ENCODE results near the gene GRIN1.
"Not testable (repeated sequence)": the region's sequence is repeated elsewhere in the genome, so short reads cannot be mapped to it uniquely, and the experiment has no call there.

DNA sequence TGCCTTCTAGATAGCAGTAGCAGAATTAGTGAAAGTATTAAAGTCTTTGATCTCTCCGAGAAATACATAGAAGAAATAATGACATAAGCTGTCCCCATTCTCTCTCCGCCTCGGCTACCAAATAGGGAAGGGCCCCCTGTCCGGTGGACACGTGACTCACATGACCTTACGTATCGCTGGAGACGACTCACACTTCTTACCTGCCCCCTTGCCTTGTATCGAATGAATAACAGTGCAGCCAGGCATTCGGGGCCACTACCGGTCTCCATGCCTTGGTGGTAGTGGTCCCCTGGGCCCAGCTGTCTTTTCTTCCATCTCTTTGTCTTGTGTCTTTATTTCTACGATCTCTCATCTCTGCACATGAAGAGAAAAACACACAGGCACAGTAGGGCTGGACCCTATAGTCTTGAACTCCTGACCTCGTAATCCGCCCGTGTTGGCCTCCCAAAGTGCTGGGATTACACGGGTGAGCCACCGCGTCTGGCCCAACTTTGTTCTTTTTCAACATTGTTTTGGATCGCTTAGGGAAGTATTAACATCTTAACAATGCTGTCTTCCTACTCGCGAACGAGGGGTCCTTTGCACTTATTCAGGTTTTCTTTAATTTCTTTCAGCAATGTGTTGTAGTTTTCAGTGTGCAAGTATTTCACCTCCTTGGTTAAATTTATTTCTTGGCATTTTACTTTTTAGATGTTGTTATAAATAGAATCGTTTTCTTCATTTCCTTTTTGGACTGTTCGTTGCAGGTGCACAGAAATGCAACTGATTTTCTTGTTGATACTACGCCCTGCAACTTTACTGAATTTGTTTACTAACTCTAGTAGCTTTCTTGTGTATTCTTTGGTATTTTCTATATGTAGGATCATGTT, 16.8 kb upstream of the GRIN1 start:
- TF ChIP-seq EZH2 (IDR thresholded peaks at IDR 0.05; ENCODE audit: borderline replicate concordance, low read length), result not testable (repeated sequence)
- TF ChIP-seq, protein P1, sequence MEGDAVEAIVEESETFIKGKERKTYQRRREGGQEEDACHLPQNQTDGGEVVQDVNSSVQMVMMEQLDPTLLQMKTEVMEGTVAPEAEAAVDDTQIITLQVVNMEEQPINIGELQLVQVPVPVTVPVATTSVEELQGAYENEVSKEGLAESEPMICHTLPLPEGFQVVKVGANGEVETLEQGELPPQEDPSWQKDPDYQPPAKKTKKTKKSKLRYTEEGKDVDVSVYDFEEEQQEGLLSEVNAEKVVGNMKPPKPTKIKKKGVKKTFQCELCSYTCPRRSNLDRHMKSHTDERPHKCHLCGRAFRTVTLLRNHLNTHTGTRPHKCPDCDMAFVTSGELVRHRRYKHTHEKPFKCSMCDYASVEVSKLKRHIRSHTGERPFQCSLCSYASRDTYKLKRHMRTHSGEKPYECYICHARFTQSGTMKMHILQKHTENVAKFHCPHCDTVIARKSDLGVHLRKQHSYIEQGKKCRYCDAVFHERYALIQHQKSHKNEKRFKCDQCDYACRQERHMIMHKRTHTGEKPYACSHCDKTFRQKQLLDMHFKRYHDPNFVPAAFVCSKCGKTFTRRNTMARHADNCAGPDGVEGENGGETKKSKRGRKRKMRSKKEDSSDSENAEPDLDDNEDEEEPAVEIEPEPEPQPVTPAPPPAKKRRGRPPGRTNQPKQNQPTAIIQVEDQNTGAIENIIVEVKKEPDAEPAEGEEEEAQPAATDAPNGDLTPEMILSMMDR (conservative IDR thresholded peaks at IDR 0.05 in 1 of 2, IDR thresholded peaks at IDR 0.05 in 1 of 2; ENCODE audit: extremely low read depth in 1 of 2, insufficient read depth in 1 of 2, low read depth in 1 of 2, low read length in 2 of 2), result not testable (repeated sequence)

Data from mammary epithelial cell (primary cell).